ENCODE results near the gene CHST9.
"Not testable (repeated sequence)": the region's sequence is repeated elsewhere in the genome, so short reads cannot be mapped to it uniquely, and the experiment has no call there.

DNA sequence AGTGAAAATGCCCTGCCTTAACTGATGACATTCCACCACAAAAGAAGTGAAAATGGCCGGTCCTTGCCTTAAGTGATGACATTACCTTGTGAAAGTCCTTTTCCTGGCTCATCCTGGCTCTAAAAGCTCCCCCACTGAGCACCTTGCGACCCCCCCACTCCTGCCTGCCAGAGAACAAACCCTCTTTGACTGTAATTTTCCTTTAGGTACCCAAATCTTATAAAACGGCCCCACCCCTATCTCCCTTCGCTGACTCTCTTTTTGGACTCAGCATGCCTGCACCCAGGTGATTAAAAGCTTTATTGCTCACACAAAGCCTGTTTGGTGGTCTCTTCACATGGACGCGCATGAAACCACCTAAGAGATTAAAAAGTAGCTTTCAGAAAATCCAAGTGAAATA lies 47.2 kb upstream of the CHST9 start:
- TF ChIP-seq POLR2AphosphoS5, POLR2A (IDR thresholded peaks at IDR 0.05): not testable (repeated sequence)
- TF ChIP-seq, protein P1, sequence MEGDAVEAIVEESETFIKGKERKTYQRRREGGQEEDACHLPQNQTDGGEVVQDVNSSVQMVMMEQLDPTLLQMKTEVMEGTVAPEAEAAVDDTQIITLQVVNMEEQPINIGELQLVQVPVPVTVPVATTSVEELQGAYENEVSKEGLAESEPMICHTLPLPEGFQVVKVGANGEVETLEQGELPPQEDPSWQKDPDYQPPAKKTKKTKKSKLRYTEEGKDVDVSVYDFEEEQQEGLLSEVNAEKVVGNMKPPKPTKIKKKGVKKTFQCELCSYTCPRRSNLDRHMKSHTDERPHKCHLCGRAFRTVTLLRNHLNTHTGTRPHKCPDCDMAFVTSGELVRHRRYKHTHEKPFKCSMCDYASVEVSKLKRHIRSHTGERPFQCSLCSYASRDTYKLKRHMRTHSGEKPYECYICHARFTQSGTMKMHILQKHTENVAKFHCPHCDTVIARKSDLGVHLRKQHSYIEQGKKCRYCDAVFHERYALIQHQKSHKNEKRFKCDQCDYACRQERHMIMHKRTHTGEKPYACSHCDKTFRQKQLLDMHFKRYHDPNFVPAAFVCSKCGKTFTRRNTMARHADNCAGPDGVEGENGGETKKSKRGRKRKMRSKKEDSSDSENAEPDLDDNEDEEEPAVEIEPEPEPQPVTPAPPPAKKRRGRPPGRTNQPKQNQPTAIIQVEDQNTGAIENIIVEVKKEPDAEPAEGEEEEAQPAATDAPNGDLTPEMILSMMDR (IDR thresholded peaks at IDR 0.05), result not testable (repeated sequence)

All from transverse colon (tissue), 4 donors.